NCI-H187 treated with DMSO at 0.1 percent for 48 hours (cell line): ENCODE data around the gene SPATA31C2.
"Not testable (repeated sequence)": the region's sequence is repeated elsewhere in the genome, so short reads cannot be mapped to it uniquely, and the experiment has no call there.

ENCODE experiments used
- DNase-seq: peaks from one replicate; lab custom pipeline; 2025; lab: John Stamatoyannopoulos, UW

Gene SPATA31C2

DNA sequence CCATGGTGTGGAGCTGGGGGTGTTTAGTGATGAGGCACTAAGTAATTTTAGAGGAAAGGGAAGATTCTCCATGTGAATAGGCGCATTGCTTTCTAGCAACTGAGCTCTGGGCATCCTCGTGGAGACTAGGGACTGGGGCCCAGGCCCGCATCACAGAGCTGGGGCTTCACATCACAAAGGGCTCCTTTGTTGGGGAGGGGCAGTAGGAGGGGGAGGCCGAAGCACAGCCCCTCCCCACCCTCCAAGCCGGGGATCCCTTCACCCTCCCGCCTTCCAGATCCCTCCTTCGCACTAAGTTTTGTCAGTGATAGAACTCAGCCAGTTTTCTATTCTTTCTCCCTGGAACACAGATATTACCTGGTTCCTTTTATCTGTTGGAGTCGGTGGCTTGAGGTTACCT is at the start of gene SPATA31C2:
Gene SPATA31C2, minus strand, starts transcription at position 101 of the 400 bp plus-strand sequence. Its CDS starts 29 bp downstream, at position 72.
- not testable (repeated sequence) for DNase-seq

DNA sequence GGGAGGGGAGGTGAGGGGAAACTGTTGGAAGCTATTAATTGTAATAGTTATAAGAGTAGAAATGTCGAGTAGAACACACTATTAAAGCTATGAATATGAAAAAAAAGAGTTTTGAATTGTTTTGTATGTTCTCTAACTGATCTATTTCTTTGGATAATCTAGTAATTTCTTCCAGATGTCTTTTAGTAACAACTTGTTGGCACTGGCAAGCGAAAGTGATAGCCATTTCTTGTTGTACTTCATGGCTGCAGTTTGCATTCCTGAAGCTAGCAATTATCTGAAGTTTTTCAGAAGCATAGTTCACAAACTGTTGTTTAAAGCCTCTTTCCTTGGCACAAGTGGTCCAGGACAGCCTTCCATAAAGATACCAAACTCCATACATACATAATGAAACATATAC is 49.4 kb upstream of the SPATA31C2 start:
- DNase-seq: no peak

DNA sequence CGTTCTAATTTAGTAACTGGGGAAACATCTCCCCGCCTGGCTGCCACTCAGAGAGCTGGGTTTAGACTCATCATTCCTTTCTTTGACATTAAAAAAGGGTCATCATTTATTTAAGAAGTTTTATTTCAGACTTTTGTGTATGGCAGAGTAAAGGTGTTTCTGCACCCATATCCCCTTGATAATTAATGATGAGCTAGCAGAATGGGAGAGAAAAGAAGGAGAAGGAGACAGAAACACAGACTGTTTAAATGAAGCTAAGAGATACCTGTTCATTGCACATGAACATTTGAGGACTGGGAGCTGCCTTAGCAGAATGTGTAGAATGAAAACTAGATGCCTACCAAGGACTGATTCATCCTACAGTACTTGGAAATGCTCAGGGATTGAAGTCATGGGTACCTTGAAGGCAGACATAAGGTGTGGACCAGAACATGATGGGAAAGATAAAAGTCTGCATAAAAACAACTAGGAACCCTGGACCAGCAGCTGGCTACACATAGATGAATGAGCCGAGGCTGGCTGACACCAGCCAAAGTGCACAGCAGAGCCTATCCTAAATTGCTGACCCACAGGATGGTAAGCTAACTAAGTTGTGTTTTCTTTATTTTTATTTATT is 48.3 kb upstream of the SPATA31C2 start:
- DNase-seq: no peak

DNA sequence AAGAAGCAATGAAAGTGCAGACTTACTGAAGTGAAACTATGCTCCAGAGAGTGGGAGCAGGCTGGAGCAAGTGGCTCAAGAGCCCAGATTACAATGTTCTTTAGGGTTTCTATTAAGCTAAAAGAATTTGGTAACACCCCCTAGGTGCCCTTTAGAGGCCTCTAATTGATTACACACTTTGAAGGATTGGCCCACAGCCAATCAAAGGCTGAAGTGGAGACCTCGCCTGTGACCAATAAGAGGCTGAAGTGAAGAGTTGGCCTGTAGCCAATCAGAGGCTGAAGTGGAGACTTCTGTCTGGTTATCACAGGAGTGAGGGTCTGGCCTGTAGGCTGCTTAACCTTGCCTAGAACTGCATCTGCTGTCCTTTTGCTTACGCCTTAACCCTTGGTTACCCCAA is 46.7 kb upstream of the SPATA31C2 start:
- DNase-seq: no peak

DNA sequence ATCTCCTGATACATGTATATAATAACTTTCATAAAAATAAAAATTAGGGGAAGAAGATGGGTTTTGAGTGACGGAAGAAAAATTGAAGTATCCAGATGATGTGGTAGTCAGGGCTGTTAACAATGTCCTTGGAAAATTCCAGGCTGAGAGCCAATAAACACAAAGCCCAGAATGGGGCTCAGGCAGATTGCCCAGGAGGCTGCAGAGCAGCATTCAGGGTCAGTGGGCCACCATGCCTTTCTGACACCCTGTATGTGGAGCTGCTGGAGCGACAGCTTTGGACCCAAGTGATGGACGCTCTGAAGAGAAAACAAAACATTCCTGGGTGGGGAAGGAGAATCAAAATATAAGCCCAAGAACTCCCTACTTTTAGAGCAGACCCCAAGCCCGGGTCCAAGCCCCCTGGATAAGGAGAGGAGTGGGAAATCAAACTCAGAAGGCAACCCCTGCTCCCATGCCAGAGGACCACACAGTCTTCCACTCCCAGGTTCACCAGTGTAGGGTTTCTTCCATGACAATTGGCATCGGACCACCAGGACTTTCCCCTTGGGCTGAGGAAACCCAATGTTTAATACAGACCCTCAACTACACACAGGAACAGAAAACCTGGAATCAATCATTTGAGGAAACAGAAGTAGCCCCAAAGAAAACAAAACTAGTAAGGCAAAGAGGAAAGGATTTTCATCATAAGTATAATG is 45.7 kb upstream of the SPATA31C2 start:
- no peak for DNase-seq

DNA sequence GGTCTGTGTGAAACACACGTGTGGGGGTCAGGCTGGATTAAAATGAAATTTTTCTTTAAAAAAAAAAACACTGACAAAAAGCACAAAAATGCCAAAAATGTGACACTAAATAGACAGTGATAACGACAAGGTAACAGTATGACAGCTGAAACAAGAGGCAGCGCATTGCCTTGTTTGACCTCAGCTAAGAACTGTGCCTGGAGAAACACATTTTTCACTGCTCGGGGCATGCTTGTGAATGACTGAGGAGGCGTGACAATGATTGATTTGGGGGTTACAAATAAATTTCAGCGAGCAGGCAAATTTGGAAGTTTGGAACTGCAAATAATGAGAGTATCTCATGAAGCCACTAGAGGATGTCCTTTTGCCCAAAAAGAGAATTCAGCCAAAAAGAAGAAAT is 44.2 kb upstream of the SPATA31C2 start:
- DNase-seq: no peak

DNA sequence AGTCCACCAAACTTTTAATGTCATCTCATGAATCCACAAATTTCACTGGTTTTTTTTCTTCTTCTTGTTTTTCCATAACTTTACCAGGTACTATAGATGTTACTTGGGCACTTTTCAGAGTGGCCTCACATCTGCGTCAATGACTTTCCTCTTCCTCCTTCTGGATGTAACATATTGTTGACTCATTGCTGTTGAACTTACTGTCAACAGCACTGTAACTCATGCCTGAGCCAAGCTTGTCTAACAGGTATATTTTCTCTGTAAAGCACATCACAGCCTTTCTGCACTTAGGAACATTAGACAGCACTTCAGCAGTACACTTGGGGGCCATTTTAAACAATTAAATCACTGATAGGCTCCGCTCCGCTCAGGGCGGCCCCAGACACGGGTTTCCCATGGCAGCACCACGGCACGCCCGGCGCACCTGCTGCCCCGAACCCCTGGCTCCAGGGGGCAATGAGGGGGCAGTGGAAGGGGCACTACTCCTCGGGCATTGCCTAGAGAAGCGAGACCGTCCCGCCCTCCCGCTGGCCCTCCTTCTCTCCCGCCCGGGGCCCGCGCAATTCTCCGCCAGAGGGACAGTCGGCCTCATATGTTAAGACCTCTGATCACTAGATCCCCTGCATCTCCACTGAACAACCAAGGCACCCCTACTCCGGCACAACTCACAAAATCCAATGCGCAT is 41.9 kb upstream of the SPATA31C2 start:
- no peak for DNase-seq

DNA sequence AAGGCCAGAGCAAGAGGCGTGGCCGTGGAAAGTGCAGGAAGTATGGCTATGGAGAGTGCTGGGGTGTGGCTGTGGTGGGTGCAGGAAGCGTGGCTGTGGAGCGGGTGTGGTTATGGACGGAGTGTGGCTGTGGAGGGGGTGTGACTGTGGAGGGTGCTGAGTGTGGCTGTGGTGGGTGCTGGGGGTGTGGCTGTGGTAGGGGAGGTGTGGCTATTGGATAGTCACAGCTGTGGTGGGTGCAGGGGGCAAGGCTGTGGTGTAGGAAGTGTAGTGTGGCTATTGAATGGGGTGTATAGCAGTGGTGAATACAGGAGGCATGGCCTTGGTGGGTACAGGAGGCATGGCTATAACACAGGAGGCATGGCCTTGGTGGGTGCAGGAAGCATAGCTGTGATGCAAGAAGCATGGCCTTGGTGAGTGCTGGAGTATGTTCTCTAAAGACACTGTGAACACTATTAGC is 40.8 kb upstream of the SPATA31C2 start:
- DNase-seq: no peak

DNA sequence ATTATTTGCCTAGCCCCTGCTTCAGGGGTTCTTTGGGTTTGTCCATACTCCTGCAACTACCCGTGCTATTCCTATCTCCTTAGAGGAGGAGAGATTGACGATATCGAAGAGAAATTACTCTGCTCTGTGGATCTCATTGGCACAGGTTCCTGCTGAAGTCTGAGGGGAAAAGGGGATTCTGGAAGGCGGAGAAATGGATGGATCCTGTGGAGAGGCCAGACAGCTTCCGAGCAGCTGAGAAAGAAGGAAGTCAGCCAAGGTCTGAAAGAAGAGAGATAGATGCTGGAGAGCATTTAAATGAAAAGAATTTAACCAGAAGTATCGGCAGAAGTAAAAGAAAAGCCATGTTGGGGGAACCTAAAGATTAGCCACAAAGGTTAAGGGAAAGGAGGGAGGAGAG is 40.4 kb upstream of the SPATA31C2 start:
- DNase-seq: no peak

DNA sequence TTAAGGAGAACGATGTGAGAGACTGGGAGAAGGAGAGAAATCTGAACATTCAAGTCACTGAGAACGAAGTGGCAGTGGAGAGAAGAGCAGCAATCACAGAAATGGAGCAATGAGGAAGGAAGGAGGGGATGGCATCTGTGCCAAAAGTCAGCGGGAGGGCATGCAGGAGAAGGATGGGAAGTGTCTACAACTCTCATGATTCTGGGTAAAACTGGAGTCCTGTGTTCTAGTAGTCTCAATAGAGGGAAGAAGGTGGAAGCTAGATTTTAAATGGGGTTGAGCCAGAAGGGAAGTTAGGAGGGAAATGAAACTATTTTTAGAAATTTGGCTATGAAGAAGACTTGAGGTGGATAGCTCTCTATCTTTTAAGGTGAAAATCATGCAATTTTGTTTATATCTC is 39.1 kb upstream of the SPATA31C2 start:
- no peak for DNase-seq

DNA sequence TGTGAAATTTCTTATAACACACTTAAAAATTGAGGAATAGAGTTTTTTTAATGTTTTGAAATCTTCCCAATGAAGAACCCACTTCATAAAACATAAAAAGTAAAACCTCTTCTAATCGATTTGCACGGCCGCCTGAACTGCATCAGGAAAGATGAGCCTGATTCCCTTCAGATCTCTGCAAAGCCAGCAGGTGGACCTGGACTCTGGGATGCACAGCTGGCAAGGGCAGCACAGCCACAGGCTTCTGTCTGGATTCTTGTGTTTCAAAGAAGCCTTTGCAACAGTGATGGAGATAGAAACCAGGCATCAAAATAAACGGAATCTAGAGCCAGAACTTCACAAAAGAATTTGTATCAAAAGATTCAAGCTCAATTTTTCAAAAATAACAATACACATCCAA is 36.0 kb upstream of the SPATA31C2 start:
- DNase-seq: no peak

DNA sequence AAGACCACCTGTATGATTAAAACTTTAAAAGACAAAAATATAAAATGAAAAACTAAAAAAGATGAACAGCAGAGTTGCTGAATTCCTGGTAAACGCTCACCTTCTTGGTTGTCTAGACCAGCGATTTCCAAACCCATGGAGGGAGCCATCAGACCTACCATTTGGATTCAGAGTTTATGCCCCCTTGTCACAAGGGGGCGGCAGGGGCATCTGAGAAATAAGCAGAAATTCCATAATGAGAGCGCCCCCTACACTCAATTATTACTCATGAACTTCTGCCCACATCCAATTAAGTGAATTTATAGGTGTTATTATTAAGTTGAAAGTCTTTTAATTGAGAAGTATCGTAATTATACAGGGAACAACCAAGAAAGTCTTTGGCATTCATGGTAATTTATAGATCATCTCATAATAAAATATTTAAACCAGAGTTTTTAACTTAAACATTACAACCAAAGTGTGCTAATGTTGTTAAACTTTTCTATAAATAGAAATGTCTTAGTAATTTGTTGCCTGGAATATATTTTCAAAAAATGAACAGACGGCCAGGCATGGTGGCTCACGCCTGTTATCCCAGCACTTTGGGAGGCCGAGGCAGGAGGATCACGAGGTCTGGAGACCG is 35.2 kb upstream of the SPATA31C2 start:
- DNase-seq: no peak

DNA sequence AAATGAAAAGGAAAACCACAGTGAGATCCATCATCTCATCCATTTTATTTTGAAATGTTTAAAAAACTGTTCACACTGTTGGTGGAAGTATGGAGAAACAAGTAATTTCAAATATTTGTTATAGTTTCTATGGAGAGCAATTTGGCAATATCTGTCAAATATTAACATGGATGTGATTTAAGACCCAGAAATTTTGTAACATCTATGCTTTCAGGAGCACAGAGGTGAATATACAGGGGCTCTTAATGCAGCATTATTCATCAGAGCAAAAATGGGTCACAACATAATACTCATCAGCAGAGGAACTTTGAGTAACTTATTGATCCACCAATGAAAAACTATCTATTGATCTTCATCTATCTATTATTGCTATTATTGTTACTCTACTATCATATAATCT is 31.4 kb upstream of the SPATA31C2 start:
- no peak for DNase-seq

DNA sequence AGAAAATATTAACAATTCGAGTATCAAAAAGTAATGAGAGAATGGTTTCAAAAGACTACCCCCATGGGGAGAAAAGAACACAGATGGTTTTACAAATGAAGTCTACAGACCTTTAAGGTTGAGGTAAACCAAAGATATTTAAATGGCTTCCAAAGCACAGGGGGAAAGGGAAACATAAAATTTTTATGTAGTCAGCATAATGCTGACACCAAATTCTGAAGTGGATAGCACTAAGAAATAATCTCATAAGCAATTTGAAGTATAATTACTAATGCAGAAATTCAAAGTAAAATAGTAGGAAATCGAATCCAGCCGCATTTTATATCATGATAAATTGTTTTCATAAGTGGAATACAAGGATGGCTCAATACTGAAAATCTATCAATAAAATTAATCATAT is 30.3 kb upstream of the SPATA31C2 start:
- DNase-seq: no peak

DNA sequence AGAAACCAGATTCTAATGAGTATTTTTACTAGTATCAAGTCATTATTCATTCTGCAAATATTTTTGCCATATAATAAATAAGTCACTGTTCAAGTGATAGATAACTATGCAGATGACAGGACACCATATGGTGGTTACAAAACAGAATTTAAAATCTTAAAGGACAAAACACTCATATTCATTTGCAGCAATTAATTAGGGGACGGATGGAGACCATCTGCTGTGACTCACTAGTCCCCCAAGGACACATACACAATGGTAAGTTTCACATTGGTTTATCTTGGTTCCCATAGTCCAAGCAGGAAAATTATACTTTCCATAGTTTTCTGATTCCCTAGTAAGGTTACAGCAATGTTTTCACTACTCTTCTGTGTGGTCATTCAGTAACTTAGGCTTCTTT is 28.4 kb upstream of the SPATA31C2 start:
- no peak for DNase-seq

DNA sequence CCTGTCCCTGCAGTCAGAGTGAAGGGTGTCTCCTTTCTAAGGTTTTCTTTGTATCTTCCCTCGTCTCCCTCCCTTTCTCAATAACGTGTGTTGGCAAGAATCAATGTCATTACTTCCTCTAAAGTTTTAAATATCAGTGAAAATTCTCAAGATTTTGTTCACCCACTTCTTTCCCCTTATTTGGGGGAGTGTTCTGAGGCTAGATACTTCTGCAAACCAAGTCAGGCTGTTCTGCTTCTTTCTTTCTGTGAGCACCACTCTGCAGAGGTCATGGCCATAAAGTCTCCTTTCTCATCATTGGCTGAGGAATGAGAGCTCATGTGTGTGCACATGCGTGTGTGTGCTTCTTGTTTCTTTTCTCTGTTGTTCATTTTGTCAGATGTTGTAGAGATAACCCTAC is 26.6 kb upstream of the SPATA31C2 start:
- no peak for DNase-seq

DNA sequence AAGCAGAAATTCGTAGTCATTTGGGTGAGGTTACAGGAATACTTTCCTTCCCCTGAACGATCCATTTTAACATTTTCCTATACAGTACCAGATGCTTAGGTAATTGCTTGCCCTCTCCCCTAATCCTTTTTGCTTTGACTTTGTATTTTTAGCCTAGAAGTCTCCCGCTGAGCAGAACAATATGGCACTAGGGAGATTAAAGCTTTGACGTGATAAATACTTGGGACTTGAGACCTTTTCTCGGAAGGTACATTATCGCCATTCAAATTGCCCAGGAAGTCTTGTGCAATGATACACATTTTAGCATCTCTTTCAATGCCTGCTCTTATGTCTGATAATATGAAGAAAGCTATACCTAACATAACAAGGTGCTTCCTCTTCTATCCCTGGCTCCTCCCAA is 22.9 kb upstream of the SPATA31C2 start:
- DNase-seq: no peak

DNA sequence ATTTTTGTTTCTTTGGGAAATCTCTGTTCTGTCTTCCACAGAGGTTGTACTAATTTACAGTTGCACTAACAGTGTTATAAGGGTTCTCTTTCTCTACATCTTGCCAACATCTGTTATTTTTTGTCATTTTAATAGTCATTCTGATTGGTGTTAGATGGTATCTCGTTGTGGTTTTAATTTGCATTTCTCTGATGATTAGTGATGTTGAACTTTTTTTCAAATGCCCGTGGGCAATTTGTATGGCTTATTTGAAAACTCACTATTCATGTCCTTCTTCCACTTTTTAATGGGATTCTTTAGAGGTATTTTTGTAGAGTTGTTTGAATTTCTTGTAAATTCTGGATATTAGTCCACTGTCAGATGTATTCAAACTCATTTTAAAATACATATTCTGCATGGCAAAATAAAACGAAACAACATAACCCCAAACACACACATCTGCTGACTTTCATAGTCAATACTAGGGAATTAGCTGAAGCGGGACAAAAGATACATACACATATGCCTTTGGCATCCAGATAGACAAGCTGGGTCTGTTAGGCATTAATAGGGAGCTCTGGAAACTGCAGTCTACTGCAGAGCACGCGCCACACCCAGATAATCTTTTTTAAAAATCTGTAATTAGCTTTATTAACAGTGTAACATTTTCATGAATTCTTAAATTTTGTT is 5.8 kb upstream of the SPATA31C2 start:
- no peak for DNase-seq

DNA sequence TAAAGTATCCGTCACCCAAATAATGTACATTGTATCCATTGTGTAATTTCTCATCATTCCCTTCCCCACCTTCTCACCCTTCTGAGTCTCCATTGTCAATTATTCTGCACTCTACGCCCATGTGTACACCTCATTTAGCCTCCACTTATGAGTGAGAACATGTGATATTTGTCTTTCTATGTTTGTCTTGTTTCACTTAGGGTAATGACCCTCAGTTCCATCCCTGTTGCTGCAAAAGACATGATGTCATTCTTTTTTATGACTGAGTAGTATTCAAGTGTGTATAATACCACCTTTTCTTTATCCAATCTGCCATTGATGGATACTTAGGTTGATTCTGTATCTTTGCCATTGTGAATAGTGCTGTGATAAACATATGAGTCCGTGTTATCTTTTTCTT is 4.9 kb upstream of the SPATA31C2 start:
- DNase-seq: no peak

DNA sequence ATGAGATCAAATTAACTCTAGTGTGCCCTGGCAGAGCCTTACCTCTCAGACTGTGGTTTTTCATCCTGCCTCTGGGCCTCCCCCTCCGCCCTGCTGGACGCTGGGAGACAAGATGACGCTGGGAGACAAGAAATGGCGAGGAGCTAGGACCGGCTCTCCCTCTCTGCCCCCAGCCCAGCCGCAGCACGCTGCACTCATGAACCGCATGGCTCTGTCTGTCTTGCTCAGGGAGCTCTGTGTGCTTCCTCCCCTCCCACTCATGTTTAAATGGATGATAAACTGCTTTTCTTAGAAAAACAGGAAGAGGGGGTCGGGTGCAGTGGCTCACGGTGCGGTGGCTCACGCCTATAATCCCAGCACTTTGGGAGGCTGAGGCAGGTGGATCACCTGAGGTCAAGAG is 4.7 kb downstream of the SPATA31C2 start:
- not testable (repeated sequence) for DNase-seq

DNA sequence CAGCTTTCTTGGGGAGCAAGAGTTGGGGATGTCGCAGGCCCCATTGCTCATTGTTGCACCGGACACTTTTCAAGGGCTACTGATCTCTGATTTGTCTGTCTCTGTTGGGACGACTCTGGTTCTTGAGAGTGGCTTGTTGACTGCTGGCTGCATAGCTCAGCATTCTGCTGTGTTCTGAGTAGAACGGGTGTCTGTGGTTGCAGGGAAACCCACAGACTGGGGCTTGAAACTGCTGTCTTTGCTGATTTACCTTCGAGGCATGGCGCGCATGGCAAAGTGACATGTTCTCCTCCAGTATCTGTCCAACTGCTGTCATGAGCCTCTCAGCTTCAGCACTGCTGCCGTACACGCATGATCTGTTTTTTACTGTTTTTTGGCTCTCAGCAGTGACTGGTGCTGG is 8.7 kb downstream of the SPATA31C2 start:
- not testable (repeated sequence) for DNase-seq

DNA sequence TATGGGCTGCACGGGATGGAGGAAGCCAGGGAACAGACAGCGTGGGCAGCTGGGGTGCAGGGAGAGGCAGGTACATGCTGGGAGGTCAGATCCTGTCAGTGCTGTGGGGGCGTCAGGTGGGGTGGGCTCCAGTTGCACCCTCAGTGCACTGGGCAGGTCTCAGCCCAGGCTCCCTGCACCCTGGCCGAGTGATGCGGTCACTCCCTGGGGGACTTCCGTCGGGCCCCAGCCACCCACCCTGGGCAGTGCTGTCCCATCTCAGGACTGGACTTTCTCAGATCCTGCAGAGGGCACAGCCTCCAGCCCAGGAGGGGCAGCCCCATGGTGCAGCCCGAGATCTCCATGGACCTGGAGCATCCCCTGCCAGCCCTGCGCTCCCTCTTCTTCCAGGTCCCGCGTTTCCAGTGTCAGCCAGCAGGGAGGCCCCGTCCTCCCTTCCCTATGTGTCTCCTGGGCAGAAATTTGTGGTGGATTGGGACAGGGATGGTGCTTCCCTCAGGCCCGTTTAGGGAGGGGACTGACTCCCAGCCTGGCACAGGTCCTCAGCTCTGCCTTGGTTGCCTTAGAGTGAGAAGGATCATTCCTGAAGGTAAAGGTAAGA is 10.5 kb downstream of the SPATA31C2 start:
- DNase-seq: not testable (repeated sequence)
